ENCODE results near the gene SLC35F6.
"Not testable (repeated sequence)": the region's sequence is repeated elsewhere in the genome, so short reads cannot be mapped to it uniquely, and the experiment has no call there.

The SLC35F6 gene

DNA sequence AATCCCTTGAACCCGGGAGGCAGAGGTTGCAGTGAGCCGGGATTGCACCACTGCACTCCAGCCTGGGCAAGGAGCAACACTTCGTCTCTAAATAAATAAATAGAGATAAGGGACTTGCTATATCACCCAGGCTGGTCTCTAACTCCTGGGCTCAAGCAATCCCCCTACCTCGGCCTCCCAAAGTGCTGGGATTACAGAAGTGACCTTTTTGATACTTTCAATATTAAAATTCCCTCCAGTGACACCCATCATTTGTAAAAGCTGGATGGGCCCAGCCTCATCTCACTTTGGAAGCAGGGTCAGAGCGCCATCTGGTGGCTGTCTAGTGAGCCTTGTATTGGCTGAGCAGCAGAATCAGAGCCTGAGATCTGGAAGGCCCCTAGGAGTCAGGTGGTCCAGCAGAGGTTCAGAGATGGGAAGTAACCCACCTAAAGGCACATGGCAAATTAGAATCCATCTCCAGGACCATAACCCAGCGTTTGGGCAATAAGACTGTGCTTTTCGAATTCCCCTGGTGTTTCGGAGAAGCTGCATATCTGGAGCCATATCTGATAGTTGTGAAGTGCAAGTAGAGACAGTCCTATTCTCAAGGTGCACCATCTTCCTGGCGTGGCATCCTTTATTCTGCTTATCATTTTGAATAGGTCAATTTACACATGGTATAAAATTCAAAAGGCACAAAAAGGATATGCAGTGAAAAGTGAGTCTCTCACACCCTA is 18.3 kb upstream of the SLC35F6 start:
- no peak overlapping the region for H3K4me3 ChIP-seq (ENCODE audit: low read length)
- TF ChIP-seq CTCF (IDR thresholded peaks at IDR 0.05; ENCODE audit: insufficient read depth, low read depth, low read length, missing control alignments) = peak; percentile 93
- peak; percentile 82 for DNase-seq (ENCODE audit: low read depth)

- H3K4me3 ChIP-seq (ENCODE audit: low read length) = no peak overlapping the region
- no peak for DNase-seq (ENCODE audit: low read depth)
- no peak for TF ChIP-seq CTCF (IDR thresholded peaks at IDR 0.05; ENCODE audit: insufficient read depth, low read depth, low read length, missing control alignments)
Measured at GRCh38 chr2:26746934-26747333, 17.1 kb upstream of the SLC35F6 start.

- H3K4me3 ChIP-seq (ENCODE audit: low read length) = not testable (repeated sequence)
- peak; percentile 23 for DNase-seq (ENCODE audit: low read depth)
Measured at GRCh38 chr2:26749787-26750420, 14.2 kb upstream of the SLC35F6 start.

DNA sequence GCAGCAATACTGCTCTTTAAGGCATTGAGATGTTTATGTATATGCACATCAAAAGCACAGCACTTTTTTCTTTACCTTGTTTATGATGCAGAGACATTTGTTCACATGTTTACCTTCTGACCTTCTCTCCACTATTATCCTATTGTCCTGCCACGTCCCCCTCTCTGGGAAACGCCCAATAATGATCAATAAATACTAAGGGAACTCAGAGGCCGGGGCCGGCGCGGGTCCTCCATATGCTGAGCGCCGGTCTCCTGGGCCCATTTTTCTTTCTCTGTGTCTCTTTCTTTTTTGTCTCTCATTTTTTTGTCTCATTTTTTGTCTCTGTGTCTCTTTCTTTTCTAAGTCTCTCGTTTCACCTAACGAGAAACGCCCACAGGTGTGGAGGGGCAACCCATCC is 13.6 kb upstream of the SLC35F6 start:
- not testable (repeated sequence) for DNase-seq (ENCODE audit: low read depth); H3K4me3 ChIP-seq (ENCODE audit: low read length)

DNA sequence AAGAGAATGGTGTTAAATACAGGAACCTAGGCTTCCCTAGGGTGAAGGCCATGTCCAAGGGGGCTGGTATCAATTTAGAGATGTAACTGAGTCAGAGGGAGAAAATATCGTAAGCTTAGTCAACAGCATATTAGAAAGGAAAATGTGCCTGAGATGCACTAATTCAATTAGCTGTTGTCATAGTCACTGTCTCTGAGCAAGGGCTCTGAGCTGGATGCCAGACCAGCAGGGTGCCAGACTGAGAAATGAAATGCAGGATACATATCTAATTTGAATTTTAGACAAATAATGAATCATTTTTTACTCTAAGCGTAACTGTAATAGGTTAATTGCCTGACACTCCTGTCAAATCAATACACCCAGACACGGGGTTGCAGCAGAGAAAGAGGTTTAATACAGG is 11.4 kb upstream of the SLC35F6 start:
- no peak for DNase-seq (ENCODE audit: low read depth)
- TF ChIP-seq CTCF (IDR thresholded peaks at IDR 0.05; ENCODE audit: insufficient read depth, low read depth, low read length, missing control alignments) = no peak
- H3K4me3 ChIP-seq (ENCODE audit: low read length) = no peak overlapping the region

DNA sequence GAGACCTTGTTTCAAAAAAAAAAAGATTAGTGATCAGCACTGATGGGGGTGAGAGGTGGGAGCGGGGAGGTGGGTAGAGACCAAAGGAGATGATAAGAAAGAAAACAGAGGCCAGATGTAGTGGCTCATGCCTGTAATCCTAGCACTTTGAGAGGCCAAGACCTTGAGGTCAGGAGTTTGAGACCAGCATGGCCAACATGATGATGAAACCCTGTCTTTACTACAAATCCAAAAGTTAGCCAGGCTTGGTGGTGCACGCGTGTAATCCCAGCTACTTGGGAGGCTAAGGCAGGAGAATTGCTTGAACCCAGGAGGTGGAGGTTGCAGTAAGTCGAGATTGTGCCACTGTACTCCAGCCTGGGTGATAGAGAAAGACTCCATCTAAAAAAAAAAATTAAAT is 9.5 kb upstream of the SLC35F6 start:
- TF ChIP-seq CTCF (IDR thresholded peaks at IDR 0.05; ENCODE audit: insufficient read depth, low read depth, low read length, missing control alignments) = no peak
- DNase-seq (ENCODE audit: low read depth) = no peak

DNA sequence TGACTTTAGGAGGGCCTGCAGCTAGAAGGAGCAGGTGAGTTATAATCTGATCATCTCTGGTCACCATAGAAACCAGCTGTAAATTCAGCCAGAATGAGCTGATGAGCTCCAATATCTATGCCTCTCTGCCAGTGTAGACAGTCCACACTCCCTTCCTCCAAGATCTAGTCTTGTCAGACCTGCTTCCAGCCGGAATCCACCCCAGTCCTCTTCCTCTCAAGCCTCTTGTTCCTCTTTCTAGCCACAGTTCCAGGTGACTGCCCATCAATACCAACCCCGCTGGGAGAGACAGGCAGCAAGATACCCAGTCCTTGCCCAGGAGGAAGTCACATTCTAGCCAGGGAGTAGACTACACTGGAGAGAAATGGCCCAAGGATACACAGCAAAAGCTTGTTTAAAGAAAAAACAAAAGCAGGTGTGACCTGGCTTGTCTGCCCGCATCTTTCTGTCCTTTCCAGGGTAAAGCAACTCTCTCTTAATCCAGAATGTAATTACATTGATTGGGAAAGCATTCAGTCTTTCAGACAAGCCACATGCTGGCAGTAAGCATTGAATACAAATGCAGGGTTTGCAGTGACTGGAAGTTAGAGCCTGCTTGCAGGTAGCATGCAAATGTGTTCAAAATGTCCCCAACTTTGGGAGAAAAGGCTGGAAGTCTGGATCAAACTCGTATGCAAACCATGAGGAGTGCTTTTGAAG is 9.0 kb upstream of the SLC35F6 start:
- no peak overlapping the region for H3K4me3 ChIP-seq (ENCODE audit: low read length)
- TF ChIP-seq CTCF (IDR thresholded peaks at IDR 0.05; ENCODE audit: insufficient read depth, low read depth, low read length, missing control alignments) = no peak
- DNase-seq (ENCODE audit: low read depth) = no peak

More for the DNA sequence above, 9.5 kb upstream of the SLC35F6 start:
- no peak overlapping the region for H3K4me3 ChIP-seq (ENCODE audit: low read length)

GRCh38 chr2:26756337-26756736 is 7.7 kb upstream of the SLC35F6 start:
- no peak overlapping the region for H3K4me3 ChIP-seq (ENCODE audit: low read length)
- no peak for DNase-seq (ENCODE audit: low read depth)
- TF ChIP-seq CTCF (IDR thresholded peaks at IDR 0.05; ENCODE audit: insufficient read depth, low read depth, low read length, missing control alignments) = no peak
